ENCODE data around the gene REEP1. TPM values are rescaled to one million over a fixed set of nuclear protein-coding genes. Genes with fewer than 3 reads are reported as not detected.

The REEP1 gene
- total and polyA plus RNA-seq, 2 of the 4 experiments (the other 2 are of a cell fraction), result under 0.01 to 0.03 TPM

- H4K20me1 ChIP-seq (ENCODE audit: insufficient read depth, low read length), result no peaks in the 10 kb centered on the region
- H3K4me1 ChIP-seq (ENCODE audit: control insufficient read depth, insufficient read depth, low read length), result no peaks in the 10 kb centered on the region
- no peaks in the 10 kb centered on the region for H3K79me1 ChIP-seq (ENCODE audit: low read depth in 1 of 2, low read length in 2 of 2)
- H3K14ac ChIP-seq (replicated peaks; ENCODE audit: low read depth, low read length), result no peak overlapping the region
- 86% methylated on average over 1 of the region's 3 CpGs; no CpG with 5 or more reads in 1 of the 2 experiments for WGBS, 2 experiments (ENCODE audit: extremely low coverage in 2 of 2, insufficient read length in 1 of 2)
- H2BK20ac ChIP-seq (ENCODE audit: low read depth, low read length), result no peak overlapping the region
- no peak overlapping the region for H3K23ac ChIP-seq (ENCODE audit: low read depth, low read length)
- no peak overlapping the region for H2AK5ac ChIP-seq (ENCODE audit: low read depth, low read length)
- no peak overlapping the region for H3K56ac ChIP-seq (ENCODE audit: extremely low read depth, insufficient read depth, low read length)
- no peaks in the 10 kb centered on the region for H3K9me1 ChIP-seq (ENCODE audit: insufficient read depth, low read length)
- no peak overlapping the region for H4K5ac ChIP-seq (ENCODE audit: low read depth, low read length)
- H3K4ac ChIP-seq (ENCODE audit: low read depth, low read length), result no peak overlapping the region
- H2AFZ ChIP-seq (replicated peaks; ENCODE audit: low read length, poor library complexity), result no peak overlapping the region
- dilution Hi-C loops (cut with HindIII; ENCODE audit: low sequenced_read_pairs, unreplicated experiment) (no loop called here), in situ Hi-C loops (cut with MboI; ENCODE audit: low sequenced_read_pairs) (no loop called here), intact Hi-C loops (cut with micrococcal nuclease) (no loop called here)
- H2BK15ac ChIP-seq (ENCODE audit: low read depth, low read length), result no peak overlapping the region
- no peak overlapping the region for H3K18ac ChIP-seq (ENCODE audit: low read depth, low read length)
- TF ChIP-seq RFX5 (IDR thresholded peaks at IDR 0.05; ENCODE audit: low read depth, low read length), result no peak
- no peak for TF ChIP-seq CTCF (conservative IDR thresholded peaks at IDR 0.05; ENCODE audit: low read depth, low read length)
- TF ChIP-seq MAFK (IDR thresholded peaks at IDR 0.05; ENCODE audit: low read depth, low read length), result no peak
- no peak for TF ChIP-seq FOS (IDR thresholded peaks at IDR 0.05; ENCODE audit: low read depth, low read length)
- no peak for TF ChIP-seq BHLHE40 (IDR thresholded peaks at IDR 0.05; ENCODE audit: low read depth, low read length)
- TF ChIP-seq NFE2L2 (IDR thresholded peaks at IDR 0.05; ENCODE audit: low read depth, low read length), result no peak
- TF ChIP-seq USF2 (IDR thresholded peaks at IDR 0.05; ENCODE audit: low read depth, low read length), result no peak
- TF ChIP-seq MAZ (IDR thresholded peaks at IDR 0.05; ENCODE audit: borderline replicate concordance, low read depth, low read length), result no peak
- TF ChIP-seq MXI1 (IDR thresholded peaks at IDR 0.05; ENCODE audit: borderline replicate concordance, low read depth, low read length), result no peak
- no peak for TF ChIP-seq RCOR1 (IDR thresholded peaks at IDR 0.05; ENCODE audit: insufficient replicate concordance, low read length)
- BruUV-seq (replicated peaks), result no TSS peak
- H3K36me3 ChIP-seq (ENCODE audit: control insufficient read depth, insufficient read depth, low read length), result no peaks in the 10 kb centered on the region
- no peak overlapping the region for H3K4me2 ChIP-seq (ENCODE audit: low read depth, low read length)
- POLR2A ChIA-PET (ENCODE audit: unreplicated experiment), result no interaction called here
- no peak overlapping the region for H4K91ac ChIP-seq (ENCODE audit: insufficient read depth, low read depth, low read length)
- no peak overlapping the region for H2BK120ac ChIP-seq (ENCODE audit: low read depth, low read length)
- H3K9ac ChIP-seq (ENCODE audit: low read depth, low read length), result no peak overlapping the region
- ATAC-seq (ENCODE audit: low read depth) (no peak), DNase-seq (no peak)
- H2BK5ac ChIP-seq (ENCODE audit: low read depth, low read length, poor library complexity, severe bottlenecking), result no peak overlapping the region
- no peak overlapping the region for H3K27ac ChIP-seq (ENCODE audit: insufficient read depth, low read length)
- peaks cover 40% of the 10 kb centered on the region for H3K27me3 ChIP-seq (ENCODE audit: control insufficient read depth, insufficient read depth, low read length)
- no peak overlapping the region for H2AK9ac ChIP-seq (replicated peaks; ENCODE audit: low read depth, low read length, poor library complexity)
- H3K9me3 ChIP-seq (ENCODE audit: control insufficient read depth, insufficient read depth, low read length), result no peaks in the 10 kb centered on the region
- H3K4me3 ChIP-seq (ENCODE audit: insufficient read depth, low read depth, low read length), result no peak overlapping the region
- CTCF ChIA-PET, result no interaction called here
- no peak overlapping the region for H4K8ac ChIP-seq (ENCODE audit: low read depth in 2 of 2, low read length in 2 of 2)
These were observed 6.0 kb downstream of the REEP1 start for GRCh38 chr2:86331384-86331783.

All from IMR-90 (cell line).